ENCODE results near the gene TRRAP.

DNA sequence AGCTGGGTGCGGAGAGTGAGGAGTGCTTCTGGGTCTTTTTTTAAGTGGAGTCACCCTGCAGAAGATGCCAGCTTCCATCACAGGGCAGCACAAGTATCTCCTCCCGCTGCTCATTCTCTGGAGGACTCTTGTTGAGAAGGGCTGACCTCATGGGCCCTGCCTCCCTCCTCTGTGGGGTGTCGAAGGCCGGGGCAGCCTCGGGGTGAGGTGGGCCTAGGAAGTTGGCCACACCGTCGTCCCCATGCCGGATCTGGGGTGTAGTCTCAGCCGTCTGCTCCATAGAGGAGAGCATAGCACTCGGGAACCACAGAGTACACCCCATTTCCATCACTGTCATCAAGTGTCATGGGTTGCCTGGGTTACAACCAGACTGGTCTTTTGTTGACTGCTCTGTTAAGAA lies 85.0 kb downstream of the TRRAP start:
- TF ChIP-seq CTCF (IDR thresholded peaks at IDR 0.05) = no peak
- no peak for TF ChIP-seq POLR2A (IDR thresholded peaks at IDR 0.05)
